Testis (tissue), 3 donors: ENCODE data around the gene DYNLL2. TPM values are rescaled to one million over a fixed set of nuclear protein-coding genes. Genes with fewer than 3 reads are reported as not detected.
"Not testable (repeated sequence)": the region's sequence is repeated elsewhere in the genome, so short reads cannot be mapped to it uniquely, and the experiment has no call there.

Source experiments
- DNase-seq: peaks from one replicate; pipeline ENCODE4 v3.0.0-alpha.2; 2019
- H3K27ac ChIP-seq, 2 donors: fragments of 200-600 bp; sonication (generic); one replicate each; pipeline ENCODE4 v1.5.1; 2019
- H3K27me3 ChIP-seq: fragments of 200-600 bp; sonication (generic); one replicate; pipeline ENCODE4 v1.5.1; 2019
- H3K36me3 ChIP-seq: fragments of 200-600 bp; sonication (generic); one replicate; pipeline ENCODE4 v1.5.1; 2017; ENCODE audit warnings: low read depth; ENCODE audit errors: missing control alignments
- H3K4me1 ChIP-seq: fragments of 200-600 bp; sonication (generic); one replicate; pipeline ENCODE4 v1.5.1; 2019
- H3K4me3 ChIP-seq, 2 donors: fragments of 200-600 bp; sonication (generic); one replicate each; pipeline ENCODE4 v1.5.1; 2017 to 2019
- H3K9me3 ChIP-seq: fragments of 200-600 bp; sonication (generic); one replicate; pipeline ENCODE4 v1.5.1; 2017
- CTCF ChIP-seq, 3 experiments: fragments of 450-650 bp in 2 of 3; fragments of 200-600 bp in 1 of 3; sonication (generic) in 1 of 3; IDR thresholded peaks; one replicate each; pipeline ENCODE4 v1.5.1; 2016 to 2019; ENCODE audit warnings: antibody characterized with exemption in 3 of 3, mild to moderate bottlenecking in 2 of 3, moderate library complexity in 1 of 3
- POLR2A ChIP-seq: fragments of 450-650 bp; IDR thresholded peaks from one replicate; pipeline ENCODE4 v1.6.1; 2017; ENCODE audit warnings: antibody characterized with exemption, mild to moderate bottlenecking, moderate library complexity
- WGBS, 2 donors: methylation state at CpG; one replicate each; pipeline ENCODE4 v1.1.5; 2018; 5-methylcytosine and 5-hydroxymethylcytosine counted together
- intact Hi-C: fragments of 100-400 bp; cut with DNase I; formaldehyde crosslinking; loops from one replicate; pipeline ENCODE4 v1.15.1; 2023; ENCODE audit warnings: low total_unique reads
- polyA plus RNA-seq: library from polyadenylated mRNA; stranded (reverse); fragments of 350-450 nt; fragmentation: Illumina TruSeq; extraction: RNeasy Lipid Tissue Mini Kit (QIAGEN cat#74804); gene quantifications from one replicate; pipeline ENCODE4 v1.2.3, GENCODE V29; 2014; ENCODE audit warnings: low read depth, low replicate concordance; ENCODE audit not compliant: insufficient read depth
- total RNA-seq, 2 donors: library from RNA; depleted of rRNA; stranded (reverse); fragments of >200 nt; gene quantifications; one replicate each; pipeline ENCODE4 v1.2.3, GENCODE V29; 2016

DYNLL2 gene
- total and polyA plus RNA-seq, 3 donors from 2014 or later = 33.6 to 52.7 (median 36.7) TPM

- no peak overlapping the region for H3K27ac ChIP-seq
- no peak overlapping the region for H3K4me3 ChIP-seq
- H3K27me3 ChIP-seq = no peaks in the 10 kb centered on the region
- peaks cover 4% of the 10 kb centered on the region for H3K4me1 ChIP-seq
- H3K36me3 ChIP-seq = no peaks in the 10 kb centered on the region
- no peak for TF ChIP-seq CTCF (IDR thresholded peaks at IDR 0.05)
- TF ChIP-seq POLR2A = no peak
- H3K9me3 ChIP-seq = no peaks in the 10 kb centered on the region
- 85 to 100% methylated on average over 1 of the region's 1 CpG for WGBS, 2 donors
- intact Hi-C loops = no loop called here
- no peak for DNase-seq
Measured at GRCh38 chr17:58065238-58065637, 18.0 kb upstream of the DYNLL2 start.

DNA sequence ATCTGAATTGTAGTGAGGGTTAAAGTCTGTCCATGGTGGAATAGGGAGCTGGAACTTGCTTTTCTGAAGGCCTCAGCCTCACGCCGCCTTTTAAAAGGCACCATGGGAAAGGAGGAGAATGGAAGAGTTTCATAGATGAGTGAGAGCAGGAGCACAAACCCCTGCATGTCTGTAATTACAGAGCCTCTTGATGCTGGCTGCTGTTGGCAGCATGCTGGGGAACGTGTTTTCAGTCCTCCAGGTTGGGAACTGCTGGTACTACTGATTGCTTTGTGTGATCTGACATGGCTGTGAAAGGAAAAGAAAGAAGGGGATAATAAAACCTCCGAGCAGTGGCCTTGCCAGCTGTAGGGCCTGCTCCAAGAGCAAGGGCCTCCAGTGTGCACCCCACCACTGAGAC is 16.8 kb upstream of the DYNLL2 start:
- no peaks in the 10 kb centered on the region for H3K4me1 ChIP-seq
- no peak overlapping the region for H3K27ac ChIP-seq
- no peak overlapping the region for H3K4me3 ChIP-seq
- TF ChIP-seq CTCF (IDR thresholded peaks at IDR 0.05) = no peak
- TF ChIP-seq POLR2A = no peak
- no peaks in the 10 kb centered on the region for H3K27me3 ChIP-seq
- H3K9me3 ChIP-seq = no peaks in the 10 kb centered on the region
- no peaks in the 10 kb centered on the region for H3K36me3 ChIP-seq
- DNase-seq = no peak
- intact Hi-C loops = no loop called here
- WGBS, 2 donors = 64 to 83% methylated on average over 4 of the region's 4 CpGs

DNA sequence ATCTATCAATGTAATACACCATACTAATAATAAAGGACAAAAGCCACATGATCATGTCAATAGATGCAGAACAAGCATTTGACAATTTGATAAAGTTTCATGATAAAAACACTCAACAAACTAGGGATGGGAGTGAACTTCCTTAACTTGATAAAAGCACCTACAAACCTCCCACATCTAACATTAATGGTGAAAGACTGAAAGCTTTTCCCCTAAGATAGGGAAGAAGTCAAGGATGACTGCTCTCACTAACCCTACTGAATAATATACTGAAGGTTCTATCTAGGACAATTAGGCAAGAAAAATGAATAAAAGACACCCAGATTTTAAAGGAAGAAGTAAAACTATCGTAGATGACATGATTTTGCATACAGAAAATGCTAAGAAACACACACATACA is 10.4 kb upstream of the DYNLL2 start:
- WGBS, 2 donors = 80 to 85% methylated on average over 1 of the region's 1 CpG
- no peak for DNase-seq
- intact Hi-C loops = no loop called here
- TF ChIP-seq POLR2A = no peak
- TF ChIP-seq CTCF (IDR thresholded peaks at IDR 0.05) = no peak
- H3K27ac ChIP-seq = no peak overlapping the region
- no peaks in the 10 kb centered on the region for H3K27me3 ChIP-seq
- no peak overlapping the region for H3K4me3 ChIP-seq
- no peaks in the 10 kb centered on the region for H3K36me3 ChIP-seq
- H3K9me3 ChIP-seq = no peaks in the 10 kb centered on the region
- no peaks in the 10 kb centered on the region for H3K4me1 ChIP-seq

GRCh38 chr17:58073266-58073665 is 10.0 kb upstream of the DYNLL2 start:
- DNase-seq, H3K9me3 ChIP-seq, H3K27me3 ChIP-seq, H3K4me3 ChIP-seq, intact Hi-C loops, H3K27ac ChIP-seq, H3K4me1 ChIP-seq, H3K36me3 ChIP-seq: not testable (repeated sequence)
- 23 to 42% methylated on average over 6 to 7 of the region's 7 CpGs for WGBS, 2 donors

- H3K9me3 ChIP-seq, H3K4me1 ChIP-seq, DNase-seq, H3K36me3 ChIP-seq, intact Hi-C loops, H3K27ac ChIP-seq, H3K27me3 ChIP-seq, H3K4me3 ChIP-seq: not testable (repeated sequence)
- 65% methylated on average over 21 of the region's 28 CpGs; no CpG with 5 or more reads in 1 of the 2 donors for WGBS, 2 donors
Measured at GRCh38 chr17:58074406-58074805, 8.8 kb upstream of the DYNLL2 start.

DNA sequence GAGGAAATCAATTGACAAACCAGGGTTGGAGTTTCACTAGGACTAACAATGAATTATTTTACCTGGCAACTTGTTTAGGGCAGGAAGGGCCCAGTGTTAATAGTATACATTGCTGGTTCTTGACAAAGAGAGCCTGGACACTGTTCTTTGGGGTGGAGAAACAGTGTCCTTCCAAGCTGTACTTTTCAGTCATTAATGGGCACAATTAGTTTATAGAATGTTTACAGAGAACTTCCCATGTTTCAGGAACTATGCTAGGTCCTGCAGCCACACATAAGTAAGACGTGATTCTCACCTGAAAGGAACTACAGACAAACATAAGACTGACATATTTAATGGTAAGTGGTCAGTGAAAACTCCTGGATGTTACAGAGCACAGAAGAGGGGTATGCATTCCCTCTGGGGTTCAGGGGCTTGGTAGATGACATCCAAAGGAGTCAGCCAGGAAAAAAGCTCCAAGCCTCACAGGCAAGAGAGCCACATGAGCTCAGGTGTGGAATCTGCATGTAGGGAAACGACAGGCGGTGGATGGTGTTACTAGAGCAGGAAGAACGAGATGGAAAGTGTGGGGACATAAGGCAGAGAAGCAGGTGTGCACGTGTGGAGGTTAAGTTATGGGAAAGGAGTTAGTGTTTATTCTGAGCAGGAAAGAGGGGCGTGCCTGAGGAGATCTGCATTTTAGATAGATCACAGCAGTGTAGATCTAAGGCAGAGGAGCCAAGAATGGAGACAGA is 3.8 kb upstream of the DYNLL2 start:
- peaks cover 3% of the 10 kb centered on the region for H3K4me1 ChIP-seq
- TF ChIP-seq POLR2A (no peak), CTCF (IDR thresholded peaks at IDR 0.05) (no peak)
- no peak overlapping the region for H3K4me3 ChIP-seq
- WGBS, 2 donors = 76 to 83% methylated on average over 6 of the region's 6 CpGs
- DNase-seq = no peak
- H3K27me3 ChIP-seq = no peaks in the 10 kb centered on the region
- H3K9me3 ChIP-seq = no peaks in the 10 kb centered on the region
- intact Hi-C loops = loop anchor here (10.0 kb wide), 1 partner anchor 65 kb away; no protein-coding TSS in a partner anchor
- H3K36me3 ChIP-seq = no peaks in the 10 kb centered on the region
- H3K27ac ChIP-seq = no peak overlapping the region
